Activated CD8-positive, alpha-beta memory T cell treated with anti-CD3 and anti-CD28 coated beads, Interleukin-2, amount 50 U/mL, for 24 hours (primary cell): ENCODE data around the gene FAR2.
"Not testable (repeated sequence)": the region's sequence is repeated elsewhere in the genome, so short reads cannot be mapped to it uniquely, and the experiment has no call there.

Source experiments
- DNase-seq: peaks from one replicate; pipeline ENCODE4 v3.0.0-alpha.2; 2020; ENCODE audit errors: extremely low read depth

The FAR2 gene

GRCh38 chr12:29278673-29279420 is 129.8 kb downstream of the FAR2 start:
- no peak for DNase-seq

- DNase-seq = no peak
Measured at GRCh38 chr12:29281371-29282005, 132.4 kb downstream of the FAR2 start.

GRCh38 chr12:29282031-29282816 is 133.1 kb downstream of the FAR2 start:
- DNase-seq = no peak

GRCh38 chr12:29283969-29284700 is 135.1 kb downstream of the FAR2 start:
- DNase-seq = no peak

- DNase-seq = no peak
Measured at GRCh38 chr12:29286081-29286790, 137.2 kb downstream of the FAR2 start.

- DNase-seq = no peak
Measured at GRCh38 chr12:29287622-29288021, 138.5 kb downstream of the FAR2 start.

GRCh38 chr12:29288031-29288430 is 139.0 kb downstream of the FAR2 start:
- DNase-seq = no peak

- DNase-seq = not testable (repeated sequence)
Measured at GRCh38 chr12:29290475-29290874, 141.4 kb downstream of the FAR2 start.

- DNase-seq = no peak
Measured at GRCh38 chr12:29291226-29291625, 142.1 kb downstream of the FAR2 start.

GRCh38 chr12:29299633-29300032 is 150.6 kb downstream of the FAR2 start:
- DNase-seq = no peak

GRCh38 chr12:29301114-29301513 is 152.0 kb downstream of the FAR2 start:
- no peak for DNase-seq

- DNase-seq = no peak
Measured at GRCh38 chr12:29304388-29304787, 155.3 kb downstream of the FAR2 start.

GRCh38 chr12:29306266-29306665 is 157.2 kb downstream of the FAR2 start:
- no peak for DNase-seq

GRCh38 chr12:29306682-29307081 is 157.6 kb downstream of the FAR2 start:
- DNase-seq = no peak

GRCh38 chr12:29309320-29309902 is 160.3 kb downstream of the FAR2 start:
- no peak for DNase-seq

- no peak for DNase-seq
Measured at GRCh38 chr12:29310899-29311298, 161.8 kb downstream of the FAR2 start.

GRCh38 chr12:29314416-29314815 is 165.3 kb downstream of the FAR2 start:
- no peak for DNase-seq

- no peak for DNase-seq
Measured at GRCh38 chr12:29316752-29317151, 167.7 kb downstream of the FAR2 start.

- DNase-seq = no peak
Measured at GRCh38 chr12:29317556-29318363, 168.7 kb downstream of the FAR2 start.
